GM23338 (cell line): ENCODE data around the gene CFH.

Experiments
- CREB1 ChIP-seq: fragments of 250-450 bp; sonication (Bioruptor Pico); IDR thresholded peaks from 2 replicates; pipeline ENCODE4 v1.5.0; 2020; ENCODE audit warnings: low read depth, mild to moderate bottlenecking, moderate library complexity
- EZH2 ChIP-seq: fragments of 200-600 bp; sonication (generic); IDR thresholded peaks from one replicate; pipeline ENCODE4 v1.8.0; 2017; ENCODE audit warnings: antibody characterized with exemption, mild to moderate bottlenecking, low read depth; ENCODE audit not compliant: unreplicated experiment
- EZH2phosphoT487 ChIP-seq: fragments of 200-600 bp; sonication (generic); IDR thresholded peaks from one replicate; pipeline ENCODE4 v1.8.1; 2018; ENCODE audit warnings: antibody characterized with exemption; ENCODE audit not compliant: unreplicated experiment
- JUNB ChIP-seq: IDR thresholded peaks from one replicate; pipeline ENCODE4 v1.6.1; 2016; ENCODE audit warnings: antibody characterized with exemption; ENCODE audit not compliant: unreplicated experiment
- NANOG ChIP-seq: IDR thresholded peaks from 2 replicates; pipeline ENCODE4 v1.6.1; 2016; ENCODE audit warnings: antibody characterized with exemption, borderline replicate concordance
- POLR2AphosphoS5 ChIP-seq: IDR thresholded peaks from 2 replicates; pipeline ENCODE4 v1.6.1; 2016; ENCODE audit warnings: antibody characterized with exemption, low read depth
- REST ChIP-seq: IDR thresholded peaks from one replicate; pipeline ENCODE4 v1.6.1; 2018; ENCODE audit warnings: antibody characterized with exemption; ENCODE audit not compliant: unreplicated experiment
- STAT1 ChIP-seq: IDR thresholded peaks from one replicate; pipeline ENCODE4 v1.6.1; 2016; ENCODE audit warnings: antibody characterized with exemption; ENCODE audit not compliant: unreplicated experiment
- ZNF114 ChIP-seq: fragments of 250-450 bp; sonication (Bioruptor Pico); IDR thresholded peaks from 2 replicates; pipeline ENCODE4 v1.5.0; 2020; ENCODE audit warnings: mild to moderate bottlenecking, moderate library complexity
- TF ChIP-seq, protein P1 (sequence below), 2 experiments: fragments of 200-600 bp in 1 of 2; sonication (generic) in 1 of 2; conservative IDR thresholded peaks; 2 replicates each; pipeline versions ENCODE4 v1.5.1 to v1.6.1; 2016 to 2017; ENCODE audit warnings: antibody characterized with exemption in 2 of 2, low read depth in 2 of 2, mild to moderate bottlenecking in 2 of 2, moderate library complexity in 1 of 2
- TF ChIP-seq, protein P2 (sequence below): IDR thresholded peaks from 2 replicates; pipeline ENCODE4 v1.6.1; 2016; ENCODE audit warnings: antibody characterized with exemption

DNA sequence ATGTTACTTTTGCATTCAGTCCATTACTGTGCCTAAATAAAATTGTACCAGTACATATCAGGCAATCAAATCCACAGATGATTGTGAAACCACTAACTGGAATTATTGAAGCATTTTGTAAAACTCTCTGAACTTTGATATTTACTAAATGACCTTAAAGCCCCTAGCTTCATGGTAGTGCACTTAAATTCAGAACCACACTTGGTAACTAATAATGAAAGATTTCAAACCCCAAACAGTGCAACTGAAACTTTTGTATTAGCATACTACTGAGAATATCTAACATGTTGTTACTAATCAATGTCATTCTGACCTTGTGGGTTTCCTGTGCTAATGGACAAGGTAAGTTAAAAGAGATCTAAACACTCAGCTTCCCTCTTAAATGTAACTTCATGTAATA lies 122.8 kb downstream of the CFH start, which contains the start of gene CFHR3:
- TF ChIP-seq EZH2 (no peak), EZH2phosphoT487 (no peak), POLR2AphosphoS5 (no peak), JUNB (no peak), REST (no peak), CREB1 (no peak), NANOG (no peak), STAT1 (no peak), ZNF114 (no peak)
- TF ChIP-seq, protein P1, sequence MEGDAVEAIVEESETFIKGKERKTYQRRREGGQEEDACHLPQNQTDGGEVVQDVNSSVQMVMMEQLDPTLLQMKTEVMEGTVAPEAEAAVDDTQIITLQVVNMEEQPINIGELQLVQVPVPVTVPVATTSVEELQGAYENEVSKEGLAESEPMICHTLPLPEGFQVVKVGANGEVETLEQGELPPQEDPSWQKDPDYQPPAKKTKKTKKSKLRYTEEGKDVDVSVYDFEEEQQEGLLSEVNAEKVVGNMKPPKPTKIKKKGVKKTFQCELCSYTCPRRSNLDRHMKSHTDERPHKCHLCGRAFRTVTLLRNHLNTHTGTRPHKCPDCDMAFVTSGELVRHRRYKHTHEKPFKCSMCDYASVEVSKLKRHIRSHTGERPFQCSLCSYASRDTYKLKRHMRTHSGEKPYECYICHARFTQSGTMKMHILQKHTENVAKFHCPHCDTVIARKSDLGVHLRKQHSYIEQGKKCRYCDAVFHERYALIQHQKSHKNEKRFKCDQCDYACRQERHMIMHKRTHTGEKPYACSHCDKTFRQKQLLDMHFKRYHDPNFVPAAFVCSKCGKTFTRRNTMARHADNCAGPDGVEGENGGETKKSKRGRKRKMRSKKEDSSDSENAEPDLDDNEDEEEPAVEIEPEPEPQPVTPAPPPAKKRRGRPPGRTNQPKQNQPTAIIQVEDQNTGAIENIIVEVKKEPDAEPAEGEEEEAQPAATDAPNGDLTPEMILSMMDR (conservative IDR thresholded peaks at IDR 0.05; ENCODE audit: low read depth in 2 of 2), result no peak
- TF ChIP-seq, protein P2, sequence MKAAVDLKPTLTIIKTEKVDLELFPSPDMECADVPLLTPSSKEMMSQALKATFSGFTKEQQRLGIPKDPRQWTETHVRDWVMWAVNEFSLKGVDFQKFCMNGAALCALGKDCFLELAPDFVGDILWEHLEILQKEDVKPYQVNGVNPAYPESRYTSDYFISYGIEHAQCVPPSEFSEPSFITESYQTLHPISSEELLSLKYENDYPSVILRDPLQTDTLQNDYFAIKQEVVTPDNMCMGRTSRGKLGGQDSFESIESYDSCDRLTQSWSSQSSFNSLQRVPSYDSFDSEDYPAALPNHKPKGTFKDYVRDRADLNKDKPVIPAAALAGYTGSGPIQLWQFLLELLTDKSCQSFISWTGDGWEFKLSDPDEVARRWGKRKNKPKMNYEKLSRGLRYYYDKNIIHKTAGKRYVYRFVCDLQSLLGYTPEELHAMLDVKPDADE, result no peak
